ENCODE results near the gene ZNF48. TPM values are rescaled to one million over a fixed set of nuclear protein-coding genes. Genes with fewer than 3 reads are reported as not detected.

The ZNF48 gene
- total RNA-seq, 1 experiment from 2014 or later, result 57.3 TPM

- Histone ChIP-seq H3K79me2 (ENCODE audit: insufficient read depth, low read length) (no peaks in the 10 kb centered on the region), H4K5ac (ENCODE audit: insufficient read length, low read depth, low read length) (no peak overlapping the region), H2BK12ac (ENCODE audit: insufficient read length, low read depth, low read length) (no peak overlapping the region), H3K4ac (ENCODE audit: low read depth, low read length) (no peak overlapping the region), H2BK120ac (ENCODE audit: low read depth, low read length, poor library complexity, severe bottlenecking) (no peak overlapping the region), H4K20me1 (ENCODE audit: control insufficient read depth, insufficient read depth, insufficient read length) (no peaks in the 10 kb centered on the region), H3K27ac (ENCODE audit: insufficient read length, low read depth, low read length) (no peak overlapping the region), H3K4me2 (ENCODE audit: insufficient read depth, insufficient read length, low read length) (peak overlapping the region; percentile 50), H3K18ac (ENCODE audit: insufficient read length, low read depth, low read length) (peak overlapping the region; percentile 39), H3K14ac (ENCODE audit: insufficient read depth, low read length) (no peak overlapping the region; the same call in 1 of the 2 replicates), H3K27me3 (ENCODE audit: insufficient read depth, low read length) (no peaks in the 10 kb centered on the region), H2BK5ac (ENCODE audit: insufficient read length, low read length) (no peak overlapping the region), H3K9ac (ENCODE audit: extremely low read depth, insufficient read length, low read length) (peak overlapping the region; percentile 61), H3K23me2 (ENCODE audit: insufficient read length, low read depth, low read length, poor library complexity, severe bottlenecking) (peaks cover 13% of the 10 kb centered on the region), H3T11ph (ENCODE audit: low read length) (no peak overlapping the region), H2BK20ac (ENCODE audit: low read depth, low read length, poor library complexity, severe bottlenecking) (no peak overlapping the region), H2AFZ (ENCODE audit: low read length) (no peak overlapping the region), H4K91ac (ENCODE audit: insufficient read length, low read depth, low read length) (no peak overlapping the region), H3K56ac (ENCODE audit: insufficient read length, low read depth, low read length) (no peak overlapping the region), H3K4me1 (ENCODE audit: insufficient read depth, low read length) (no peaks in the 10 kb centered on the region; the same call in 1 of the 2 replicates), H4K8ac (replicated peaks; ENCODE audit: insufficient read length, low read depth, low read length) (no peak overlapping the region), H3K79me1 (ENCODE audit: insufficient read depth, low read depth, low read length, poor library complexity, severe bottlenecking) (no peaks in the 10 kb centered on the region), H2BK15ac (ENCODE audit: low read depth, low read length) (no peak overlapping the region), H2AK5ac (ENCODE audit: insufficient read length, low read length) (no peak overlapping the region), H3K23ac (ENCODE audit: insufficient read length, low read depth, low read length) (no peak overlapping the region), H3K9me3 (ENCODE audit: control insufficient read depth, low read depth, low read length) (no peaks in the 10 kb centered on the region)
- H3K27me3 Mint-ChIP-seq (ENCODE audit: low read depth), result no peaks in the 10 kb centered on the region; the same call in 1 of the 2 replicates
- H3K4me1 Mint-ChIP-seq, result peaks cover 20 to 40% of the 10 kb centered on the region in 2 experiments
- no peak for DNase-seq
- H3K9me3 Mint-ChIP-seq, result peaks cover 0 to 2% of the 10 kb centered on the region in 2 experiments; a peak in 2 of 5 replicates
- WGBS (ENCODE audit: extremely low coverage, insufficient read length, low lambda C conversion rate), result no CpG with 5 or more reads among the region's 27 CpGs
- peak overlapping the region; percentile 79 to 99 (median 80); a peak in 4 of 7 replicates for H3K27ac Mint-ChIP-seq
- no peak for TF ChIP-seq CTCF (conservative IDR thresholded peaks at IDR 0.05)
- H3K4me3 Mint-ChIP-seq, result peak overlapping the region; percentile 87 to 95
- H3K36me3 Mint-ChIP-seq (ENCODE audit: insufficient read depth in 1 of 3, low read depth in 3 of 3), result peaks cover 2 to 4% (median 2%) of the 10 kb centered on the region in 3 experiments; a peak in 4 of 7 replicates
Observed at GRCh38 chr16:30379158-30379783, 15.9 kb upstream of the ZNF48 start.
